ENCODE measurements around the gene PPP1R15B.

GRCh38 chr1:204400882-204401510 is 10.6 kb downstream of the PPP1R15B start:
- TF ChIP-seq POLR2A (IDR thresholded peaks at IDR 0.05) (no peak), CTCF (IDR thresholded peaks at IDR 0.05) (no peak)

Measured in uterus (tissue), 2 donors.